ENCODE measurements around the gene RNF123.

DNA sequence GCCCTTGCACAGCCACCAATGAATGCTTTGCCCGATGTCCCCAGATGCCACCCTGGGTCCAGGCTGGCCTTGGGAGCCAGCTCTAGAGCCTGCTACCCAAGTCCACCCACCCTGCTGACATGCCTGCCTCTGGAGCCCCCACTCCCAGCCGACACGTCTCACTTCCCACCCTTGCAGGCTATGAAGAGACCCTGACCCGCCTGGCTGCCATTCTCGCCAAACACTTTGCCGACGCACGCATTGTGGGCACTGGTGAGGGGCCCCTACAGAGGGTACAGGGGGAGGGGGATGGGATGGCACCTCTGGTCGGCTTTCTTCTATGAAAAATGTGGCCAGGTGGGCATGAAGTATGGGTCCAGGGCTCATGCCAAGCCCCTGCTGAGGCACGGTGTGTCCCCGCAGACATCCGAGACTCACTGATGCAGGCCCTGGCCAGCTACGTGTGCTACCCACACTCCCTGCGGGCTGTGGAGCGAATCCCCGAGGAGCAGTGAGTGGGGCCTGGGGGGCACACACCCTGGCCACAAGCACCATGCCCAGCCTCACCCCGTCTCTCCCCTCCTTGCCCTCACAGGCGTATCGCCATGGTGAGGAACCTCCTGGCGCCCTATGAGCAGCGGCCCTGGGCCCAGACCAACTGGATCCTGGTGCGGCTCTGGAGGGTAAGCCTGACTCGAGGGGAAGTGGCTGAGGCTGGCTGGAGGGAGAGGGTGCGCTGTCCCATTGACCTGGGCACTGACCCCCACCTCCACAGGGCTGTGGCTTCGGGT, 24.2 kb downstream of the RNF123 start:
- TF ChIP-seq RBBP5 (conservative IDR thresholded peaks at IDR 0.05) (no peak), POLR2A (IDR thresholded peaks at IDR 0.05; ENCODE audit: low read depth, low read length) (no peak), KDM1A (IDR thresholded peaks at IDR 0.05; ENCODE audit: borderline replicate concordance) (no peak), SMC3 (IDR thresholded peaks at IDR 0.05; ENCODE audit: borderline replicate concordance, low read length) (no peak), BCL3 (IDR thresholded peaks at IDR 0.05; ENCODE audit: borderline replicate concordance, insufficient read depth, low read depth, low read length, poor library complexity, severe bottlenecking) (no peak), CTCF (IDR thresholded peaks at IDR 0.05 in 2 of 3, conservative IDR thresholded peaks at IDR 0.05 in 1 of 3; ENCODE audit: control insufficient read depth in 2 of 3, extremely low read depth in 1 of 3, insufficient read depth in 1 of 3, low read depth in 3 of 3, low read length in 3 of 3) (no peak), MYC (IDR thresholded peaks at IDR 0.05; ENCODE audit: insufficient read depth, insufficient read length, insufficient replicate concordance, low read length, severe bottlenecking) (no peak), NFIC (IDR thresholded peaks at IDR 0.05; ENCODE audit: low read depth, low read length) (no peak)
- TF ChIP-seq, protein P1, sequence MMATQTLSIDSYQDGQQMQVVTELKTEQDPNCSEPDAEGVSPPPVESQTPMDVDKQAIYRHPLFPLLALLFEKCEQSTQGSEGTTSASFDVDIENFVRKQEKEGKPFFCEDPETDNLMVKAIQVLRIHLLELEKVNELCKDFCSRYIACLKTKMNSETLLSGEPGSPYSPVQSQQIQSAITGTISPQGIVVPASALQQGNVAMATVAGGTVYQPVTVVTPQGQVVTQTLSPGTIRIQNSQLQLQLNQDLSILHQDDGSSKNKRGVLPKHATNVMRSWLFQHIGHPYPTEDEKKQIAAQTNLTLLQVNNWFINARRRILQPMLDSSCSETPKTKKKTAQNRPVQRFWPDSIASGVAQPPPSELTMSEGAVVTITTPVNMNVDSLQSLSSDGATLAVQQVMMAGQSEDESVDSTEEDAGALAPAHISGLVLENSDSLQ (IDR thresholded peaks at IDR 0.05): no peak
- TF ChIP-seq, protein P2, sequence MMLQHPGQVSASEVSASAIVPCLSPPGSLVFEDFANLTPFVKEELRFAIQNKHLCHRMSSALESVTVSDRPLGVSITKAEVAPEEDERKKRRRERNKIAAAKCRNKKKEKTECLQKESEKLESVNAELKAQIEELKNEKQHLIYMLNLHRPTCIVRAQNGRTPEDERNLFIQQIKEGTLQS (IDR thresholded peaks at IDR 0.05; ENCODE audit: borderline replicate concordance, extremely low read depth, low read depth, low read length): no peak
